ENCODE measurements around the gene KIF7. TPM values are rescaled to one million over a fixed set of nuclear protein-coding genes. Genes with fewer than 3 reads are reported as not detected.

The KIF7 gene
- total RNA-seq, 1 donor from 2014 or later: 0.40 TPM

DNA sequence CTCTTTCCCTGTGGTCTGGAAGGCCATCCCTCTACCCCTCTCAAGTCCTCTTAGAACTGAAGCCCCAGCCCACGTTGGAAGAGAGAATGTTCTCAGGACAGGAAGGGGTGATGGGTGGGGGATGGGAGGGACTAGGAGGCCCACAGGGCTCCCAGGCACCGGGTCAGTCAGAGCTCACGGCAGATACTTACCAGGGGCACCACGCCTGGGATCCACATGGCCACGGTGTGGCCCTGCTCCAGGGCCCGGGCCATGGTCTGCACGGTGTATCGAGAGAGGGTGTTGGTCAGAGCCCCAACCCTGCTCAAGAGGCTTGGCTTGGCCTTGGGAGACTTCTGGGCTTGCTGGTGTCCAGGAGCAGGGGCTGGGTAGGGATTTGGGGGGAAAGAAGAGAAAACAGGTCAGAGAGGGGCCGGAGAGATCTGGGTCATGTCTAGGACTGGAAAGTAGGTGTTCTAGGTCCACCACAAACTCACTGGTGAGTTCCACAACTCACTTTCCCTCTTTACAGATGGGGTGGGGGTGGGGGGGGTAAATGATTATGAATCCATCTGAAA lies 14.1 kb upstream of the KIF7 start:
- no peak for DNase-seq (ENCODE audit: low read depth in 2 of 2)

GRCh38 chr15:89668171-89668570 lies 12.9 kb upstream of the KIF7 start:
- DNase-seq (ENCODE audit: low read depth in 2 of 2): no peak

GRCh38 chr15:89667706-89667960 lies 12.4 kb upstream of the KIF7 start:
- no peak for DNase-seq (ENCODE audit: low read depth in 2 of 2)

- DNase-seq (ENCODE audit: low read depth in 2 of 2): no peak
Observed at GRCh38 chr15:89666858-89667705, 11.8 kb upstream of the KIF7 start.

GRCh38 chr15:89666184-89666857 lies 11.1 kb upstream of the KIF7 start:
- DNase-seq (ENCODE audit: low read depth in 2 of 2): no peak

GRCh38 chr15:89665449-89666181 lies 10.3 kb upstream of the KIF7 start:
- DNase-seq (ENCODE audit: low read depth in 2 of 2): peak; percentile 53 to 65

DNA sequence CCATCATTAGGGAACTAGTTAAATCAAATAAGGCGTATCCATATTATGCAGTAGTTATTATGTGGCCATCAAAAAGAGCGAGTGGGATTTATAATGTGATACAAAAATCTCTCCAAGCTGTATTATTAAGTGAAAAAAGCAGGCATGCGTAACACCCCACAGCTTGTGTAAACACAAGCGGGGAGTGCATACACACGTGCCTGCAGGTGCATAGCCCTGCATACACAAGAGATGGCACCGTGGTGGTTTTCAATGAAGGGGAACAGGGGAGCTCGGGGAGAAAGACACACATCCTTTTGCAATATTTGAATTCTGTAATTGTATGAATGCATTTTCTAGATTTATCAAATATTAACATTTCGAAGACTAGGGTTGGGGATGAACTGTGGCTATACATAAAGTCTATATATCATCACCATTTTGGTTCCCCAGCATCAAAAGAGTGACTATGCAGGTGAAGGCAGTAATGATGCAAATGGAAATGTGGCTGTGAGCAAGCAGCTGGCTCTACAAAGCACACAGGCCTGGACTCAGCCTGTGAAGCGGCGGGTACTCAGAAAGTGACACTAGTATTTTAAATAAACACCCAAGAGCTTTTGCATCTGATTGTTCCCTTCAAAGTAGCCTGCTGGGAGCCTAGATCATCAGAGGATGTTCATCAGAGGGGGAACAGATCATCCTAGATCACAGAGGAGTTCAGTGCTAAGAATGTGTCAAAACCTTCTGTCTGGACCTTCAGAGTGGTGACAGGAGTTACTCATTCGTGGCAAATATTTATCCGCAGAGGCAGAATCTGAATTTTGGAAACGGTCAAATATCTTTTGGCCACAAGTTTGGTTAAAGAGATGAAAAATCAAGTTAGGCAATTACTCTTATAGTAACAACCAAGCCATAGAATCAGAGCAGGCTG lies 9.4 kb upstream of the KIF7 start:
- DNase-seq (ENCODE audit: low read depth in 2 of 2): no peak

GRCh38 chr15:89662893-89663626 lies 7.8 kb upstream of the KIF7 start:
- DNase-seq (ENCODE audit: low read depth in 2 of 2): peak in 1 of 2 donors; percentile 91

- DNase-seq (ENCODE audit: low read depth in 2 of 2): no peak
Observed at GRCh38 chr15:89660556-89660955, 5.3 kb upstream of the KIF7 start.

DNA sequence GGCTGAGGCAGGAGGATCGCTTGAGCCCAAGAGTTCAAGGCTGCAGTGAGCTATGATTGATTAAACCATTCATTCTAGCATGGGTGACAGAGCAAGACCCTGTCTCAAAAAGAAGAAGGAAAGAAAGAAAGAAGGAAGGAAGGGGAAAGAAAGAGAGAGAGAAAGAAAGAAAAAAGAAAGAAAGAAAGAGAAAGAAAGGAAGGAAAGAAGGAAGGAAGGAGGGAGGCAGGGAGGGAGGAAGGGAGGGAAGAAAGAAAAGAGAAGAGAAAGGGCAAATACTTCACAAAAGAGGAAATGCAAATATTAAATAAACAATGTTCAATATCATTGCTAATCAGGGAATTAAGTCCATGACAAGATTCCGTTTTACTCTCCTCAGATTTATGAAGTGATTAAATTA lies 4.0 kb upstream of the KIF7 start:
- no peak for DNase-seq (ENCODE audit: low read depth in 2 of 2)

- no peak for DNase-seq (ENCODE audit: low read depth in 2 of 2)
Observed at GRCh38 chr15:89657686-89658200, 2.5 kb upstream of the KIF7 start.

GRCh38 chr15:89656116-89656815 lies 999 bp upstream of the KIF7 start:
- no peak for DNase-seq (ENCODE audit: low read depth in 2 of 2)

- no peak for DNase-seq (ENCODE audit: low read depth in 2 of 2)
Observed at GRCh38 chr15:89654301-89654761, 936 bp downstream of the KIF7 start.

GRCh38 chr15:89653578-89653977 lies 1.7 kb downstream of the KIF7 start:
- DNase-seq (ENCODE audit: low read depth in 2 of 2): no peak

DNA sequence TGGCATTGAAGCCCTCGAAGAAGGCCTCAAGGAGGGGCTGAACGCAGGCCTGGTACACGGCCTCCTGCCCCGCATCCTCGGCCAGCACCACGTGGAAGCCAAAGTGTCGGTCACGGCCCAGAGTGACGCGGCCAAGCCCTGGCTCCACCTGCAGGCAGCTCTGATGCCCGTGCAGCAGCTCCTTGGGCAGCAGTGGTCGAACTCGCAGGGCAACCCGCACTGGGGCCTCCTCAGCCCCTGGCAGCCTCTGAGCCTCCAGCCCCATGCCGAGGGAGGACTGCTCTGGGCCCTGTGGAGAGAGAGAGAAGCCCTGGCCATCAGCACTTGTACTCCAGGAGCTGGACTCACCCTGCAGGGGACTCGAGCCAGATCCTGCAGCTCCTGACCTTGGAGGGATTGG lies 2.6 kb downstream of the KIF7 start:
- no peak for DNase-seq (ENCODE audit: low read depth in 2 of 2)

- no peak for DNase-seq (ENCODE audit: low read depth in 2 of 2)
Observed at GRCh38 chr15:89652131-89652530, 3.1 kb downstream of the KIF7 start.

DNA sequence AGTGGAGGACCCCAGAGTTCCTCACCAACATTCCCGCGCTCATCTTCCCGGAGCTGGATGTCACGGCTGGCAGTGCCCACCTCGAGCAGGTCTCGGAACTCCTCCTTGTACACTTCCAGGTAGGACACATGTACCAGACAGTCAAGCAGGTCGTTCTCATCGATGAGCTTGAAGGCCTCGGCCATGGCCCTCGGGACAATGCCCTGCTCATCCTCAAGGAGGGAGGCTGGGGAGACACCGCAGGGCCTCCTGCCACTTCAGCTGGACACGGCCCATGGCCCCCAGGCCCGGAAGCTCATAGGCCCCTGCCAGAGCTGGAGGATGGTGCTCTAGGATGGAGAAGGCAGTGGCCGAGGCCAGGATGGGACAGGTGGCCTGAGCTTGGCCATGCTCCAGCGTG lies 5.6 kb downstream of the KIF7 start:
- no peak for DNase-seq (ENCODE audit: low read depth in 2 of 2)

- no peak for DNase-seq (ENCODE audit: low read depth in 2 of 2)
Observed at GRCh38 chr15:89649013-89649625, 6.1 kb downstream of the KIF7 start.

Measured in lung microvascular endothelial cell (primary cell).